ENCODE data around the gene CDC123. TPM values are rescaled to one million over a fixed set of nuclear protein-coding genes. Genes with fewer than 3 reads are reported as not detected.
A peak's percentile ranks its signal among the peaks of the same experiment; 100 is the strongest.

CDC123 gene
- total and polyA plus RNA-seq, 2 experiments from 2014 or later, result 53.0 to 147 TPM

DNA sequence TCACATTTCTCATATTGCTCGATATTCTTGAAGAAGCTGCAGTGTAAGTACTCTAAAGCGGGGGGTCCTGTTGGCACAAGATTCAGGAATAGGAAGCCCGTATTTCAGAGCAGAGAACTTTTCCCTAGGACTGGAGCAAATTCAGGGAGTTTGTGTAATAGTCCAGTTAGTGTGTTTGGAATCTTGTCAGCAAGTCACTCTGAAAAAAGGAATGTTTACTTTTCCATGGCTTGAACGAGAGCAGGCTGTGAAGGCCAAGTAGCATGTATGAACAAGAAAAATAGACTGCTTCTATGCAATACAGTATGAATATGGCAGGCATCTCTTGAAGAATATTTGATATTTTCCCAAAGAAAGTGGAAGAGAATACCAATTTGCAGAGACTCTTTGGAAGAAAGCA lies 39.8 kb downstream of the CDC123 start:
- H3K4me3 ChIP-seq, result no peak overlapping the region

DNA sequence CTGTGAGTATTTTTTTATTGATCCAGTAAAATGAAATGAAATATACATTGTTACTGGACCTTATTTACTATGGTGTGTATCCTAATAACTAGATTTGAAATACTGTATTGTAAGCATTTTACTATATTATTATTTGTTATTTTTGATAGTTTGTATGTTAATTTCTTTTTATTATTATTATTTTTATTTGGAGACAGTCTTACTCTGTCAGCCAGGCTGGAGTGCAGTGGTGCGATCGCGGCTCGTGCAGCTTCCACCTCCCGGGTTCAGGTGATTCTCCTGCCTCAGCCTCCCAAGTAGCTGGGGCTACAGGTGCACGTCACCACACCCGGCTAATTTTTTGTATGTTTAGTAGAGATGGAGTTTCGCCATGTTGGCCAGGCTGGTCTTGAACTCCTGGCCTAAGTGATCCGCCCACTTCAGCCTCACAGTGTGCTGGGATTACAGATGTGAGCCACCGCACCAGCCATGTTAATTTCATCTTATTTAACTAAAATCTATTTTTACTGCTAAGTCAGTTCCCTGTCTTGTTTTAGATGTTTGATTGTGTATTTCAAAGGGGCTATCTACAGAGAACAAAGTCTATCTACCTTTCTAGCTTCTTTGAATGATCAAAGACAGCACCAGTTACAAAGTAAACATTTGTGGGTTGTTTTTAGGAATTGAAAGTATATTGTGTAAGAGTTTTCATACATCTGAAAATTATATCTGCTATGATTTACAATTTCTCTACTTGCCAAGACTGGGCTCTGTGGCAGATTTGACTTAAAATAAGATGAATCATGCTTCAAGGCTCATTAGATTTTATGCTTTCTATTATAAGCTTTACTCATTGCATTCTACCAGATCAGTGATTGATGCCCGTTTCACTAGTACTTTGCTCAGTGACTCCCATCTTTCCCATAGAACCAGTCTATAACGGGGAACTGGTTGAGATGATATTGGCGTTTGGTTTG lies 41.6 kb downstream of the CDC123 start:
- TF ChIP-seq, protein P1, sequence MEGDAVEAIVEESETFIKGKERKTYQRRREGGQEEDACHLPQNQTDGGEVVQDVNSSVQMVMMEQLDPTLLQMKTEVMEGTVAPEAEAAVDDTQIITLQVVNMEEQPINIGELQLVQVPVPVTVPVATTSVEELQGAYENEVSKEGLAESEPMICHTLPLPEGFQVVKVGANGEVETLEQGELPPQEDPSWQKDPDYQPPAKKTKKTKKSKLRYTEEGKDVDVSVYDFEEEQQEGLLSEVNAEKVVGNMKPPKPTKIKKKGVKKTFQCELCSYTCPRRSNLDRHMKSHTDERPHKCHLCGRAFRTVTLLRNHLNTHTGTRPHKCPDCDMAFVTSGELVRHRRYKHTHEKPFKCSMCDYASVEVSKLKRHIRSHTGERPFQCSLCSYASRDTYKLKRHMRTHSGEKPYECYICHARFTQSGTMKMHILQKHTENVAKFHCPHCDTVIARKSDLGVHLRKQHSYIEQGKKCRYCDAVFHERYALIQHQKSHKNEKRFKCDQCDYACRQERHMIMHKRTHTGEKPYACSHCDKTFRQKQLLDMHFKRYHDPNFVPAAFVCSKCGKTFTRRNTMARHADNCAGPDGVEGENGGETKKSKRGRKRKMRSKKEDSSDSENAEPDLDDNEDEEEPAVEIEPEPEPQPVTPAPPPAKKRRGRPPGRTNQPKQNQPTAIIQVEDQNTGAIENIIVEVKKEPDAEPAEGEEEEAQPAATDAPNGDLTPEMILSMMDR (IDR thresholded peaks at IDR 0.05; ENCODE audit: low read depth, low read length), result no peak
- no peaks in the 10 kb centered on the region for H3K9me3 ChIP-seq (ENCODE audit: low read depth)
- DNase-seq (ENCODE audit: low read depth in 1 of 2, low spot score in 1 of 2), result no peak
- no peak overlapping the region for H3K4me3 ChIP-seq
- peaks cover 24% of the 10 kb centered on the region for H3K36me3 ChIP-seq
- H3K27me3 ChIP-seq, result no peaks in the 10 kb centered on the region
- H3K27ac ChIP-seq, result no peak overlapping the region
- peaks cover 15% of the 10 kb centered on the region for H3K4me1 ChIP-seq (ENCODE audit: low read depth)

More for the DNA sequence above, 39.8 kb downstream of the CDC123 start:
- H3K27ac ChIP-seq, result peak overlapping the region; percentile 94
- TF ChIP-seq, protein P1 (IDR thresholded peaks at IDR 0.05; ENCODE audit: low read depth, low read length), result no peak
- DNase-seq (ENCODE audit: low read depth in 1 of 2, low spot score in 1 of 2), result no peak
- H3K27me3 ChIP-seq, result no peaks in the 10 kb centered on the region
- no peaks in the 10 kb centered on the region for H3K9me3 ChIP-seq (ENCODE audit: low read depth)
- H3K36me3 ChIP-seq, result peaks cover 33% of the 10 kb centered on the region
- peaks cover 11% of the 10 kb centered on the region for H3K4me1 ChIP-seq (ENCODE audit: low read depth)

DNA sequence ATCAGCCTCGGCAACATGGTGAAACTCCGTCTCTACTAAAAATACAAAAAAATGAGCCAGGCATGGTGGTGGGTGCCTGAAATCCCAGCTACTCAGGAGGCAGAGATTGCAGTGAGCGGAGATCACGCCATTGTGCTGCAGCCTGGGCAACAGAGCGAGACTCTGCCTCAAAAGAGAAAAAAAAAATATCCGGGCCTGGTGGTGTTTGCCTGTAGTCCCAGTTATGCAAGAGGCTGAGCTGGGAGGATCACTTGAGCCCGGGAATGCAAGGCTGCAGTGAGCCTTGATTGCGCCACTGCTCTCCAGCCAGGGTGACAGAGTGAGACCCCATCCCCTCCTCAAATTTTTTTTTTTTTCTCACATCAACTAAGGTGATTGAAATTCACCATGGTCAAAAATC lies 42.8 kb downstream of the CDC123 start:
- Histone ChIP-seq H3K27ac (no peak overlapping the region), H3K4me1 (ENCODE audit: low read depth) (peaks cover 15% of the 10 kb centered on the region), H3K27me3 (no peaks in the 10 kb centered on the region), H3K9me3 (ENCODE audit: low read depth) (no peaks in the 10 kb centered on the region), H3K36me3 (peaks cover 24% of the 10 kb centered on the region), H3K4me3 (no peak overlapping the region)
- TF ChIP-seq, protein P1 (IDR thresholded peaks at IDR 0.05; ENCODE audit: low read depth, low read length), result no peak
- no peak for DNase-seq (ENCODE audit: low read depth in 1 of 2, low spot score in 1 of 2)

DNA sequence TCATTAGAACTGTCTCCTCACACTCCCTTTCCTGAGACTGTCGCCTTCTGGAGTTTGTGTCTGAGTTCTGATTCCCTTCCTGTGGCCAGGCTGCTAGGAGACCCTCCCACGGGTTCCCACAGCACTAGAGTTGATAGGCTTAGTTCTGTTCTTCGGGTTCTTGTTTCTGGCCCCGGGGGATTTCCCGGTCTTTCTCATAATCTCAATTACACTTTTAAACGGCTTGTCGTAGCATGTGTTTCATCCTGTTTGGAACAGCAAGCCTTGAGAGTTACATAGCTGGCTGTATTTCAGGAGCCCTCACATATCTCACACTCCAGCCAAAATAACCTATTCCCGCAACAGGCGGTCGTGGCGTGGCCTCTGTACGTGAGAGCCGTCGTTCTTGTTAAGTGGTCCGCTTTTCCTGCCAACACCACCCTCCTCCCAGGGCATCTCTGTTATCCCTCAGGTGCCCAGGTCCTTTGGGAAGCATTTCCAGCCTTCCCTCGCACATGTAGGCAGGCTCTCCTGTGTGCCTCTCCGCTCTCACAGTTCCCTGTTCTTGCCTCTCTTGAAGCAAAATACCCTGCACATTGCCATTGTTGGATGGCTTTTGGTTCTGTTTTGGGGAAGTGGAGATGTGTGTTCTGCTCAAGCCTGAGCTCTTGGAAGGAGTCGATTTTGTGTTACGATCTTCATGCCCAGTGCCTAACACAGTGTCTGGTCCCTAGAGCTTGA lies 46.0 kb downstream of the CDC123 start:
- Histone ChIP-seq H3K4me3 (no peak overlapping the region), H3K4me1 (ENCODE audit: low read depth) (peaks cover 4% of the 10 kb centered on the region), H3K36me3 (peaks cover 25% of the 10 kb centered on the region), H3K9me3 (ENCODE audit: low read depth) (no peaks in the 10 kb centered on the region), H3K27me3 (no peaks in the 10 kb centered on the region), H3K27ac (peak overlapping the region; percentile 24)
- peak in 1 of 2 donors; percentile 61 for DNase-seq (ENCODE audit: low read depth in 1 of 2, low spot score in 1 of 2)
- TF ChIP-seq, protein P1 (IDR thresholded peaks at IDR 0.05; ENCODE audit: low read depth, low read length), result no peak

DNA sequence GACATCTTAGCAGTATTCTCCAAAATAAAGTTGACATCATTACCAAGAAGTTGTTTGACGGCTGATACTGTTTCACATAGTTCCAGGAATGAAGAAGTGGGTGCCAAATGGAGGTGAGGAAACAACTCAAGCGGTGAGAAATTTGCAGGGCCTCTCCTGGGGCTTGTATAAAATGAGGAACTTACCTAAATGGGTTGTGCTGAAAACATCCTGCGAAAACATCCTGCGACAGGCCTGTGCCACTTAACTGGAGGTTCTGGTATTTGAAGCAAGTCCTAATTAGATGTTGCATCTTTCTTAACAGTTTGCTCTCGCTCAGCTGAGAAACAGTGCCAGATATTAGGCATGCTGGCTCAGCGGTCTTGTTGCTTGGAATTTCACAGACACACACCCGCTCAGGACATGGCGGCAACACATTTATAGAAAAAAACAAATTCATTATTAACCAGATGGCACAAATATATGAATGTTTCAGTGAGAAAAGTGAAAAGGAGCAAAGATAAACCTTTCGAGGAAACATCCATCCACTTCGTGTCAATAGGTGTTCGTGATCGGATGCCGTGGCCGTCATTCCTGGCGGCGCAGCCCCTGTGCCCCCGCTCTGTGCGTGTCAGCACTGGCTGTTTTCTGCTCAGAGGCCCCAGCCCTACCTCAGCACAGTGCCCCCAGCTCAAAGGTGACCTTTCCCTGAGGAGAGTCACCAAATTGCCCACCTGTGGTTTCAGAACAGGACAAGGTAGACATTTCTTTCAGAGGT lies 48.1 kb downstream of the CDC123 start:
- DNase-seq (ENCODE audit: low read depth in 1 of 2, low spot score in 1 of 2), result no peak
- TF ChIP-seq, protein P1 (IDR thresholded peaks at IDR 0.05; ENCODE audit: low read depth, low read length), result no peak
- H3K4me1 ChIP-seq (ENCODE audit: low read depth), result peaks cover 4% of the 10 kb centered on the region
- no peak overlapping the region for H3K4me3 ChIP-seq
- H3K36me3 ChIP-seq, result peaks cover 10% of the 10 kb centered on the region
- no peaks in the 10 kb centered on the region for H3K27me3 ChIP-seq
- no peak overlapping the region for H3K27ac ChIP-seq
- H3K9me3 ChIP-seq (ENCODE audit: low read depth), result no peaks in the 10 kb centered on the region

All from cardiac muscle cell (in vitro differentiated cells and primary cell).